Measurements from ENCODE around the gene TGM3. TPM values are rescaled to one million over a fixed set of nuclear protein-coding genes. Genes with fewer than 3 reads are reported as not detected.

The TGM3 gene
- total and polyA plus RNA-seq, 4 donors, result 0.41 to 1.5 (median 0.52) TPM

DNA sequence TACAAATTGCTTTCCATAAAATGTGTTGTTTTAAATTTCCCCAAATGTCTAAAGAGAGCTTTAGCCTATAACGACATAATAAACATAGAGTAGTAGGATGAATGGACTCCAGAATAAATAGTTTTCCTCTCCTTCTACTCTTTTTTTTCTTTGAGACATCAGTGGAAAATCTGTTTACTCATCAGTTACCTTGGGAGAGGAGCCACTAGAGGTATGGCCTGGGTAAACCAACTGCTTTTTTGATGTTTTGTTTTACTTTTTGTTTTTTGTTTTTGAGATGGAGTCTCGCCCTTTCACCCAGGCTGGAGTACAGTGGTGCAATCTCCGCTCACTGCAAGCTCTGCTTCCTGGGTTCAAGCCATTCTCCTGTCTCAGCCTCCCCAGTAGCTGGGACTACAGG lies 8.3 kb upstream of the TGM3 start:
- no peaks in the 10 kb centered on the region for H3K9me3 ChIP-seq (ENCODE audit: control insufficient read depth in 4 of 4, insufficient read depth in 3 of 4, low read length in 3 of 4)
- H3K36me3 ChIP-seq (ENCODE audit: control insufficient read depth in 4 of 4, insufficient read depth in 4 of 4, low read length in 4 of 4), result no peaks in the 10 kb centered on the region
- no peak for TF ChIP-seq CTCF (IDR thresholded peaks at IDR 0.05; ENCODE audit: control extremely low read depth, extremely low read depth)
- no peak overlapping the region for H3K27ac ChIP-seq (ENCODE audit: low read depth in 1 of 2, low read length in 1 of 2)
- H3K4me3 ChIP-seq, result no peak overlapping the region
- no peaks in the 10 kb centered on the region for H3K4me1 ChIP-seq (ENCODE audit: control insufficient read depth in 5 of 5, insufficient read depth in 5 of 5, low read length in 5 of 5)
- DNase-seq (no peak), ATAC-seq (ENCODE audit: insufficient read depth, low FRiP score) (no peak)
- H3K27me3 ChIP-seq (ENCODE audit: control insufficient read depth in 3 of 3, insufficient read depth in 3 of 3, low read length in 2 of 3), result no peaks in the 10 kb centered on the region
- 89 to 94% methylated on average over 3 of the region's 3 CpGs for WGBS, 2 donors
- no peak overlapping the region for H3K9ac ChIP-seq (ENCODE audit: insufficient read depth in 1 of 2, low read length in 2 of 2)

- H3K9me3 ChIP-seq (ENCODE audit: control insufficient read depth in 4 of 4, insufficient read depth in 3 of 4, low read length in 3 of 4), result peaks cover 0 to 3% (median 0%) of the 10 kb centered on the region in 4 donors
- no peaks in the 10 kb centered on the region for H3K36me3 ChIP-seq (ENCODE audit: control insufficient read depth in 4 of 4, insufficient read depth in 4 of 4, low read length in 4 of 4)
- ATAC-seq (ENCODE audit: insufficient read depth, low FRiP score) (no peak), DNase-seq (peak in 1 of 3 donors; percentile 41)
- H3K9ac ChIP-seq (ENCODE audit: insufficient read depth in 1 of 2, low read length in 2 of 2), result no peak overlapping the region
- peak overlapping the region; percentile 2 to 70 for H3K27ac ChIP-seq (ENCODE audit: low read depth in 1 of 2, low read length in 1 of 2)
- no peak overlapping the region for H3K4me3 ChIP-seq
- H3K4me1 ChIP-seq (ENCODE audit: control insufficient read depth in 5 of 5, insufficient read depth in 5 of 5, low read length in 5 of 5), result peaks cover 0 to 2% (median 0%) of the 10 kb centered on the region in 5 donors
- WGBS, 2 donors, result 24 to 29% methylated on average over 11 of the region's 11 CpGs
- H3K27me3 ChIP-seq (ENCODE audit: control insufficient read depth in 3 of 3, insufficient read depth in 3 of 3, low read length in 2 of 3), result no peaks in the 10 kb centered on the region
- no peak for TF ChIP-seq CTCF (IDR thresholded peaks at IDR 0.05; ENCODE audit: control extremely low read depth, extremely low read depth)
Observed at GRCh38 chr20:2289475-2289874, 6.3 kb upstream of the TGM3 start.

DNA sequence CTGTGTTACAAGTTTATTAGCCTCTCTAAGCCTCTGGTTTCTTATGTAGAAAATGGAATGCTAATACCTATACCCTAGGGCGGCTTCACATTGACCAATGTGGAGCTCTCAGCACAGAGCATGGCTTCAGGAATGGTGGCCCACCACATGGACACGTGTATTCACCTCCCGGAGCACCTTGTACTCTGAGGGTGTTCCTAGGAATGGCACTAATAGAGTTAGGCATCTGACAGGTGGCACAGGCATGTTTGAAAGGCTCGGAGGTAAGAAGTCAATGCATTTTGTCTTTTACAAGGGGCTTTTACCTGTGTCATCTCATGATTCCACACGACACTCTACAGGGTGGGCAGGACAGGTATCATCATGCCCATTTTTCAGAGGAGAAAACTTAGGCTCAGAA lies 5.3 kb upstream of the TGM3 start:
- Histone ChIP-seq H3K27me3 (ENCODE audit: control insufficient read depth in 3 of 3, insufficient read depth in 3 of 3, low read length in 2 of 3) (peaks cover 0 to 3% (median 0%) of the 10 kb centered on the region in 3 donors), H3K4me1 (ENCODE audit: control insufficient read depth in 5 of 5, insufficient read depth in 5 of 5, low read length in 5 of 5) (peaks cover 0 to 2% (median 0%) of the 10 kb centered on the region in 5 donors), H3K9ac (ENCODE audit: insufficient read depth in 1 of 2, low read length in 2 of 2) (no peak overlapping the region), H3K27ac (ENCODE audit: low read depth in 1 of 2, low read length in 1 of 2) (no peak overlapping the region), H3K4me3 (no peak overlapping the region), H3K36me3 (ENCODE audit: control insufficient read depth in 4 of 4, insufficient read depth in 4 of 4, low read length in 4 of 4) (no peaks in the 10 kb centered on the region), H3K9me3 (ENCODE audit: control insufficient read depth in 4 of 4, insufficient read depth in 3 of 4, low read length in 3 of 4) (peaks cover 0 to 3% (median 0%) of the 10 kb centered on the region in 4 donors)
- no peak for DNase-seq
- no peak for ATAC-seq (ENCODE audit: insufficient read depth, low FRiP score)
- WGBS, 2 donors, result 90 to 100% methylated on average over 5 of the region's 5 CpGs
- TF ChIP-seq CTCF (IDR thresholded peaks at IDR 0.05; ENCODE audit: control extremely low read depth, extremely low read depth), result no peak
